ENCODE data around the gene KIZ. TPM values are rescaled to one million over a fixed set of nuclear protein-coding genes. Genes with fewer than 3 reads are reported as not detected.

Gene KIZ
- total RNA-seq, 8 experiments from 2014 or later = 12.6 to 31.2 (median 25.3) TPM

DNA sequence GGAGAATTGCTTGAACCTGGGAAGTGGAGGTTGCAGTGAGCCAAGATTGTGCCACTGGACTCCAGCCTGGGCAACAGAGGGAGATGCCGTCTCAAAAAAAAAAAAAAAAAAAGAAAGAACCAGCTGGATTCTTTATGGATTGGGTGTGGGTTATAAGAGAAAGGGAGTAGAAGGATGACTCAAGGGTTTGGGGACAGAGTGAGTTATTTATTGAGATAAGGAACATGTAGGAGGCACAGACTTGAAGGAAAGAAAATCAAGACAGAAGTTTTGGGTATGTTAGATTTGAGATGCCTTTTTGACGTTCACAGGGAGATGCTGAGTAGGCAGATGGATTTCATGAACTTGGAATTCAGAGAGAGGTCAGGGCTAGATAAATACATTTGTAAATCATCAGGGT, 47.6 kb downstream of the KIZ start:
- H3K27ac ChIP-seq = no peak overlapping the region
- no peak overlapping the region for H3K4me3 ChIP-seq
- in situ Hi-C loops (cut with MboI; ENCODE audit: low pct_unique_long_range_greater_than_20kb in 2 of 9, low sequenced_read_pairs in 9 of 9, unreplicated experiment in 9 of 9) = no loop called here
- ATAC-seq (replicated peaks in 6 of 8) = peak in 2 of 8 experiments; percentile 60 to 75
- peaks cover 9 to 11% of the 10 kb centered on the region in 2 donors for H3K4me1 ChIP-seq (replicated peaks in 1 of 2)
- WGBS, 10 experiments = 20 to 92% (median 61%) methylated on average over 1 to 2 of the region's 2 CpGs; no CpG with 5 or more reads in 2 of the 10 experiments

DNA sequence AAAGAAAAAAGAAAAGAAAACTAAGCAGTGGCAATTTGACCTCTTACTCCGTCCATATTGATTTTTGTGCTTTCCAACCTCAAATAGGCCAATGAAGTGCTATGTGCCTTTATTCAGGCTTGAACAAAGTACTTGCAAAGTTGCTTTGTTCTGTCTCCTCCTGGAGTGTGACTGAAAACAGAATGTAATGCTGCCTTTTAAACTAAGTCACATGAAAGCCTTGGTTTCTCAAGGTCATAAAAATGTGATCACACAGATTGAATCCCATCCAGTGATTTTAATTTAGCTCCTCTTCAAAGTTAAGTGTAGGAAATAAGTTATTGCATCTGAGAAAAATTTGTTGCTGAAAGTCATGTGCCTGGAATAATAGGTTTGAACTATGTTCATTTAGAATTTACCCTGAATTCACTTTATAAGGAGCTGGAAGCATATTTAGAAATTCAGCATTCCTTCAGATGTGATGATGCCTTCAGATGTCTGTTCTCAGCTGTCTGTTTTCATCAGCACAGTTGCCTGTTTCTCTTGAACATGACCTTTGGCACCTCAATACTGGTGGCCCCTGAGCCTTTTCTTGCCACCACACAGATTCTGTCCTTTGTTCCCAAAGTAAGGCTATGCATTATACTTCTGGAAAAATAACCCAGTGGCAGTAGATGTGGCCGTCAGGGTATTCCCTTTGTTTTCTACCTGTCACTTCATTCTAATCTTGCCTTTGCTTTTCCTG, 48.8 kb downstream of the KIZ start:
- Histone ChIP-seq H3K4me1 (replicated peaks in 1 of 2) (peaks cover 9 to 11% of the 10 kb centered on the region in 2 donors), H3K27ac (peak overlapping the region in 1 of 2 donors; percentile 46), H3K4me3 (no peak overlapping the region)
- ATAC-seq (replicated peaks in 6 of 8) = peak in 3 of 8 experiments; percentile 38 to 52 (median 42)
- WGBS, 10 experiments = 0 to 89% (median 30%) methylated on average over 1 to 2 of the region's 2 CpGs
- in situ Hi-C loops (cut with MboI; ENCODE audit: low pct_unique_long_range_greater_than_20kb in 2 of 9, low sequenced_read_pairs in 9 of 9, unreplicated experiment in 9 of 9) = no loop called here

DNA sequence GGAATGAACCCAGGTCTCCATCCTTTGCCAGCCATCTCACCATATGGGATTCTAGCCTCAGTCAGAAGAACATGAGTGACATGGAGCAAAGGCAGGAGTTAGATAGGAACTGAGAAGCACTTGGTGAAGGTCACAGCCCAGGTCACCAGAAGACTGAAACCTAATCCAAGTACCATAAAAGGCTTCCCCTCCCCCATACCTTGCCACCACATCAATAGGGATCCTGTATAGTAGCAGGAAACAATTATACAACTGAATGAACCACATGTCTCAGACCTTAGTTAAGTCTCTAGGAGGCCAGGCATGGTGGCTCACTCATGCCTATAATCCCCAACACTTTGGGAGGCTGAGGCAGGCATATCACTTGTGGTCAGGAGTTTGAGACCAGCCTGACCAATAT, 49.6 kb downstream of the KIZ start:
- in situ Hi-C loops (cut with MboI; ENCODE audit: low pct_unique_long_range_greater_than_20kb in 2 of 9, low sequenced_read_pairs in 9 of 9, unreplicated experiment in 9 of 9) = no loop called here
- Histone ChIP-seq H3K4me1 (replicated peaks in 1 of 2) (peaks cover 9 to 11% of the 10 kb centered on the region in 2 donors), H3K27ac (peak overlapping the region in 1 of 2 donors; percentile 10), H3K4me3 (no peak overlapping the region)
- no peak for ATAC-seq (replicated peaks in 6 of 8)

- Histone ChIP-seq H3K27ac (no peak overlapping the region), H3K4me1 (replicated peaks in 1 of 2) (peaks cover 9 to 11% of the 10 kb centered on the region in 2 donors), H3K4me3 (no peak overlapping the region)
- 55 to 100% (median 90%) methylated on average over 1 to 2 of the region's 2 CpGs for WGBS, 10 experiments
- ATAC-seq (replicated peaks in 6 of 8) = no peak
- in situ Hi-C loops (cut with MboI; ENCODE audit: low pct_unique_long_range_greater_than_20kb in 2 of 9, low sequenced_read_pairs in 9 of 9, unreplicated experiment in 9 of 9) = no loop called here
Measured at GRCh38 chr20:21177767-21178166, 51.9 kb downstream of the KIZ start.

GRCh38 chr20:21179757-21180156, 53.9 kb downstream of the KIZ start:
- H3K4me3 ChIP-seq = no peak overlapping the region
- peak in 1 of 8 experiments; percentile 20 for ATAC-seq (replicated peaks in 6 of 8)
- H3K4me1 ChIP-seq (replicated peaks in 1 of 2) = peaks cover 4 to 9% of the 10 kb centered on the region in 2 donors
- H3K27ac ChIP-seq = no peak overlapping the region
- WGBS, 10 experiments = 0 to 100% (median 82%) methylated on average over 1 to 2 of the region's 2 CpGs
- in situ Hi-C loops (cut with MboI; ENCODE audit: low pct_unique_long_range_greater_than_20kb in 2 of 9, low sequenced_read_pairs in 9 of 9, unreplicated experiment in 9 of 9) = no loop called here

DNA sequence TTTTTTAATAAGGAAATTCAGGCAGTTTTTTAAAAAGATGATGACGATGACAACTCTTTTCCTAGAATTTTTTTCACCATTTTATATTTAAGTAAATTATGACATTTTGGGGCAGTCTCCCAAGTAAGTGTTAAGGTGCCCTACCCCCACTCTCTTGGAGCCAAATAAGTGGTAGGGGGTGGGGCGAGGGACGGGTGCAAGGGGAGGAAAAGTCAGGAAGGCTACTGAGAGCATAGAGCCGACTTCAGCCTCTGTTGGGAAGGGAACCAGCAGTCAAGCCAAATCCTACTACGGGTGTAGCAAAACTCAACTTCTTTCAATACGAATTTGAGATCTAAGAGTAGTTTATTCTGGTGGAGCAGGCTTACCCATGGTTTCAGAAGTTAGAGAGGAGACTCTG, 54.4 kb downstream of the KIZ start:
- in situ Hi-C loops (cut with MboI; ENCODE audit: low pct_unique_long_range_greater_than_20kb in 2 of 9, low sequenced_read_pairs in 9 of 9, unreplicated experiment in 9 of 9) = no loop called here
- 52 to 89% (median 75%) methylated on average over 1 to 6 of the region's 6 CpGs; no CpG with 5 or more reads in 1 of the 10 experiments for WGBS, 10 experiments
- Histone ChIP-seq H3K27ac (no peak overlapping the region), H3K4me3 (no peak overlapping the region), H3K4me1 (replicated peaks in 1 of 2) (peaks cover 0 to 4% of the 10 kb centered on the region in 2 donors)
- no peak for ATAC-seq (replicated peaks in 6 of 8)

DNA sequence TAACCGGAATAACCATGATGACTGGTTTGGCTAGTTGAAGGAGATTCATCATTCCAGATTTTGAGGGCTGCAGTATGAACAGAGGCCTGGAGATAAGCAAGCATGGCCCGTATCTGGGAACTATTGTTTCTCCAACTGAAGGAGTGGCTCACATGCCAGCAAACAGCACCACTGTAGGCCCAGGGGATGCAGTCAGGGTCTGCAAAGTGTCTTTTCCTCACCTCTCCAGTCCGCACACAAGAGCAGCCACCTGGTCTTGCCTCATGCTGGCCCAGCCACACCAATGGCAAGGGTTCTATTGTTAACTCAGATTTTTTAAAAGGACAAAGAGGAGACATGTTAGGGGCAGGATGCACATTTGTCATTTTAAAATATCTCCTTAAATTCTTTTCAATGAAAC, 55.1 kb downstream of the KIZ start:
- Histone ChIP-seq H3K4me1 (replicated peaks in 1 of 2) (no peaks in the 10 kb centered on the region), H3K4me3 (no peak overlapping the region), H3K27ac (no peak overlapping the region)
- no peak for ATAC-seq (replicated peaks in 6 of 8)
- WGBS, 10 experiments = 70 to 100% (median 87%) methylated on average over 1 to 3 of the region's 3 CpGs; no CpG with 5 or more reads in 3 of the 10 experiments
- in situ Hi-C loops (cut with MboI; ENCODE audit: low pct_unique_long_range_greater_than_20kb in 2 of 9, low sequenced_read_pairs in 9 of 9, unreplicated experiment in 9 of 9) = no loop called here

DNA sequence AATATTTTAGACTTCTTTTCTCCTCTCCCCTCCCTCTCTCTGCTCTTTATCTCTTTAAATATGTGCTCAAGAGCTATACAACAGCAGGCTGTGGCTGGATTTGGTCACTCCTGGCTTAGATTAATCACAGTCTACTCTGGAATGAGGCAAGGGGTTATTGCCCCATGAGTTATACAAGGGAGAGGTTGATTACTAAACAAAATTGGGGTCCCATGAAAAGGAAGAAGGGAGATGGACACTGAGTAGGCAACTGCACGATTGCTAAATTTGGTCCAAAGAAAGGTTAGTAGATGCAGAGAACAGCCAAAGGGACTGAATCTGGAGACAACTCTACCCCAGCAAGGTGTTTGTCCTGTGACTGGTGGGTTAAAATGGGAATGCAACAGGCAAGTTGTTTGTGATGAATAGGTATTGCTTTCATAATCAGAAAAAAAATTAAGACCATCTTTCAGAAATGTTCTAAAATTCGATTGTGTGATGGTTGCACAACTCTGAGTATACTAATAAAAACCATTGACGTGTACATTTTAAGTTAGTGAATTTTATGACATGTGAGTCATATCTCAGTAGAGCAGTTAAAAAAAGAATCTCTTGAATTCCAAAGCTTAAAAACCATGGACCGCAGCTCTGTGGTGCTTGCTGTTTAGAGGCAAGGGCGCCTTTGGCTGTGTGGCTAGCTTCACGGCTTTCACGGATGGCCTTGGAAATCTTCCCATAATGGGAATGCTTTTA, 57.1 kb downstream of the KIZ start:
- Histone ChIP-seq H3K4me3 (no peak overlapping the region), H3K27ac (no peak overlapping the region), H3K4me1 (replicated peaks in 1 of 2) (no peaks in the 10 kb centered on the region)
- 0 to 100% (median 90%) methylated on average over 2 to 7 of the region's 7 CpGs for WGBS, 10 experiments
- ATAC-seq (replicated peaks in 6 of 8) = peak in 3 of 8 experiments; percentile 95 to 97 (median 96)
- in situ Hi-C loops (cut with MboI; ENCODE audit: low pct_unique_long_range_greater_than_20kb in 2 of 9, low sequenced_read_pairs in 9 of 9, unreplicated experiment in 9 of 9) = no loop called here

DNA sequence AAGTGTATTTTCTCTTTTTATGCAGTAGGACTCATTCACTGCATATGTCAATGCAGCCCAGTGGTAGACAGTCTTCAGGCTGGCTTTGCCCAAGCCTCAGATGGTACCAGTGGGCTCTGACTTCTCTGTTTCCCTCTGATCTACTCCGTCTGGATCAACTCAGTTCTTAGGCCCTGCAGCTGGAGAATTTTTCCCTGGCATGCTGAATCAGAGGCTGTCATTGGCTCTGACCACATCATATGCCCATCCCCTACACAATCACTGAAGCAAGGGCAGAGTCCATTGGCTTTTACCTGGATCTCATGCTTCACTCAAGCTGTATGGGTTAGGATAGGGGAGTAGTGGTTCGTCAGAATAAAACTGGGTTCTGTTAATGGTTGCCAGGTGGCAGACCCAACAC, 57.8 kb downstream of the KIZ start:
- 13 to 100% (median 80%) methylated on average over 1 to 2 of the region's 2 CpGs; no CpG with 5 or more reads in 5 of the 10 experiments for WGBS, 10 experiments
- ATAC-seq (replicated peaks in 6 of 8) = peak in 3 of 8 experiments; percentile 40 to 74 (median 60)
- in situ Hi-C loops (cut with MboI; ENCODE audit: low pct_unique_long_range_greater_than_20kb in 2 of 9, low sequenced_read_pairs in 9 of 9, unreplicated experiment in 9 of 9) = no loop called here

GRCh38 chr20:21184819-21185218, 58.9 kb downstream of the KIZ start:
- H3K4me1 ChIP-seq (replicated peaks in 1 of 2) = peaks cover 8 to 9% of the 10 kb centered on the region in 2 donors
- 79 to 100% (median 93%) methylated on average over 2 to 3 of the region's 3 CpGs; no CpG with 5 or more reads in 2 of the 10 experiments for WGBS, 10 experiments
- H3K4me3 ChIP-seq = no peak overlapping the region
- no peak overlapping the region for H3K27ac ChIP-seq
- in situ Hi-C loops (cut with MboI; ENCODE audit: low pct_unique_long_range_greater_than_20kb in 2 of 9, low sequenced_read_pairs in 9 of 9, unreplicated experiment in 9 of 9) = no loop called here
- no peak for ATAC-seq (replicated peaks in 6 of 8)

More for the DNA sequence above, 57.8 kb downstream of the KIZ start:
- no peak overlapping the region for H3K27ac ChIP-seq
- no peak overlapping the region for H3K4me3 ChIP-seq
- no peaks in the 10 kb centered on the region for H3K4me1 ChIP-seq (replicated peaks in 1 of 2)

- Histone ChIP-seq H3K27ac (no peak overlapping the region), H3K4me1 (replicated peaks in 1 of 2) (peaks cover 14 to 18% of the 10 kb centered on the region in 2 donors), H3K4me3 (no peak overlapping the region)
- no peak for ATAC-seq (replicated peaks in 6 of 8)
- WGBS, 10 experiments = 71 to 100% (median 93%) methylated on average over 2 to 5 of the region's 5 CpGs; no CpG with 5 or more reads in 1 of the 10 experiments
- in situ Hi-C loops (cut with MboI; ENCODE audit: low pct_unique_long_range_greater_than_20kb in 2 of 9, low sequenced_read_pairs in 9 of 9, unreplicated experiment in 9 of 9) = no loop called here
Measured at GRCh38 chr20:21185849-21186248, 60.0 kb downstream of the KIZ start.

DNA sequence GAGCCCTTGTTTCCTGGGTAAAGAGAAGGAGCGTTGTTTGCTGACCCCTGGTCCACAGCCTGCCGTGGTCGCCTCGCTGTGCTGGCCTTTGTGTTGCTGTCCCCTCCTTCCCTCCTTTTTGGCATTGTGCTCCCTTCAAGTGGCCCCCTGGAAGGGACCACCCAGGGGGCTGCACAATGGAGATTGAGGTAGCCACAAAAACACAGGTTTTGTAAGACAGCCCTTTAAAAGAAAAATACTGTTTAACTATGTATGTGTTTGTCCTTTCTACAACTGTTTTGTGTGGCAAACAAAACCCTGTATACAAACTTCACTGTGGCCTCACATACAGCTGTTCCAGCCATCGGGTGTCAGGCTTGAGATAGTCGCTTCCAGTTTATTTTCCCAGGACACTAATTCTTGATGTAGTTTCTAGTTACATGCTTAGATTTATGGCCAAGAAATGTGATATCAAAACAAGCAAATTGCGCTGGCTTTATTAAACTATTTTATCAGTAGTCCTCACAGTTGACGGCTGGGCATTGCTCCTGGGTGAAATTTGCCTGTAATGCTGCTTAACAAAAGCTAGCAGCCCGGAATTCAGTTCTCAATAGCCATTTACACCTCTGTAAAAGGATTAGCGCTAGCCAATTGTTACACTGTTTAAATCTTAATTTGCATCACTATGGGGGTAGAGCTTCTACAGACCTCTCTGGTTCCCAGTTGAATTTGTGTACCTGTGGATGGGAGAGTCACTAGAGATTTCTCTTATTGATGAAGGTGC, 64.1 kb downstream of the KIZ start:
- Histone ChIP-seq H3K27ac (peak overlapping the region in 1 of 2 donors; percentile 52), H3K4me1 (replicated peaks in 1 of 2) (peaks cover 23 to 29% of the 10 kb centered on the region in 2 donors), H3K4me3 (no peak overlapping the region)
- in situ Hi-C loops (cut with MboI; ENCODE audit: low pct_unique_long_range_greater_than_20kb in 2 of 9, low sequenced_read_pairs in 9 of 9, unreplicated experiment in 9 of 9) = no loop called here
- ATAC-seq (replicated peaks in 6 of 8) = peak in 5 of 8 experiments; percentile 39 to 79 (median 52)
- WGBS, 10 experiments = 0 to 89% (median 7%) methylated on average over 4 to 10 of the region's 10 CpGs

DNA sequence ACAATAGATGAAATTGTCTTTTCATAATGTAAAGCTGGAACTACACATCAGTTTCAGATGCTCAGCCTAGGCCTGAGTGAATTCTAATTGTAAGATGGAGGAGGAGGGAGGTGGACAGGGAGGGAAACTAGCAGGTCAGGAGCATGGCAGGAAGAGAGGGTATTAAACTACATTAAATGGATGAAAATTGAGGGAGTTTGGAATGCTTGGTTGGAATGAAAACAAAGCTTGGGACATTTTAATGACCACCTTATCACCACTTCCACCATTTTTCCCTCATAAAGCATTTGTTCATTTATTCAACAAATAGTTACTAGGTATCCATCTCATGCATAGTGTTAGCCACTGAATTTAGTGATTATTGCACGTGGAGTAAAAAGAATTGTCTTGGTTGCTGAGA, 65.0 kb downstream of the KIZ start:
- no peak overlapping the region for H3K4me3 ChIP-seq
- H3K4me1 ChIP-seq (replicated peaks in 1 of 2) = peaks cover 23 to 29% of the 10 kb centered on the region in 2 donors
- in situ Hi-C loops (cut with MboI; ENCODE audit: low pct_unique_long_range_greater_than_20kb in 2 of 9, low sequenced_read_pairs in 9 of 9, unreplicated experiment in 9 of 9) = no loop called here
- ATAC-seq (replicated peaks in 6 of 8) = peak in 1 of 8 experiments; percentile 21
- no peak overlapping the region for H3K27ac ChIP-seq
- 13 to 58% (median 50%) methylated on average over 1 of the region's 1 CpG; no CpG with 5 or more reads in 3 of the 10 experiments for WGBS, 10 experiments

Measured in motor neuron (in vitro differentiated cells).